CD14-positive monocyte (primary cell): ENCODE measurements around the gene MPV17. TPM values are rescaled to one million over a fixed set of nuclear protein-coding genes. Genes with fewer than 3 reads are reported as not detected.

Experiments used
- DNase-seq, 3 donors: peaks; one replicate each; pipeline ENCODE4 v3.0.0-alpha.2; 2011 to 2022
- H2AFZ ChIP-seq: 2 replicates; pipeline ENCODE4 v1.6.0; 2012; ENCODE audit warnings: mild to moderate bottlenecking, low read depth, low read length, inconsistent platforms; ENCODE audit not compliant: insufficient read depth, poor library complexity, severe bottlenecking
- H3K27ac ChIP-seq, 2 donors: 1 replicate in 1 of 2; 2 replicates in 1 of 2; pipeline ENCODE4 v1.5.1; 2012 to 2013; ENCODE audit warnings: low read length in 2 of 2, control low read depth in 1 of 2, inconsistent platforms in 1 of 2, low read depth in 1 of 2, mild to moderate bottlenecking in 1 of 2
- H3K27me3 ChIP-seq, 2 donors: one replicate each; pipeline versions ENCODE4 v1.6.0 to v1.6.1; 2011 to 2013; ENCODE audit warnings: low read length in 2 of 2; ENCODE audit not compliant: control insufficient read depth in 2 of 2, insufficient read depth in 2 of 2
- H3K36me3 ChIP-seq, 2 donors: replicated peaks in 1 of 2; 1 replicate in 1 of 2; 2 replicates in 1 of 2; pipeline versions ENCODE4 v1.5.1 to v1.6.1; 2012 to 2013; ENCODE audit warnings: low read length in 2 of 2, control low read depth in 1 of 2, inconsistent platforms in 1 of 2, mild to moderate bottlenecking in 1 of 2; ENCODE audit not compliant: insufficient read depth in 2 of 2, control insufficient read depth in 1 of 2
- H3K4me1 ChIP-seq, 2 donors: 1 replicate in 1 of 2; 2 replicates in 1 of 2; pipeline versions ENCODE4 v1.5.1 to v1.6.1; 2012 to 2013; ENCODE audit warnings: low read length in 2 of 2, control low read depth in 1 of 2, inconsistent platforms in 1 of 2, mild to moderate bottlenecking in 1 of 2, moderate library complexity in 1 of 2; ENCODE audit not compliant: insufficient read depth in 2 of 2, control insufficient read depth in 1 of 2
- H3K4me2 ChIP-seq: replicated peaks from 2 replicates; pipeline ENCODE3; 2012; ENCODE audit warnings: low read length, moderate library complexity, mild to moderate bottlenecking; ENCODE audit not compliant: poor library complexity, severe bottlenecking; ENCODE audit errors: extremely low read depth
- H3K4me3 ChIP-seq, 3 experiments: fragments of 200-600 bp in 1 of 3; sonication (generic) in 1 of 3; replicated peaks in 1 of 3; 1 replicate in 2 of 3; 2 replicates in 1 of 3; pipeline ENCODE4 v1.5.1; 2011 to 2013; ENCODE audit warnings: low read length in 3 of 3, mild to moderate bottlenecking in 3 of 3, control low read depth in 2 of 3, low read depth in 2 of 3, inconsistent platforms in 1 of 3, moderate library complexity in 1 of 3
- H3K79me2 ChIP-seq: 2 replicates; pipeline ENCODE4 v1.6.0; 2012; ENCODE audit warnings: mild to moderate bottlenecking, control low read depth, inconsistent platforms, low read length, moderate library complexity; ENCODE audit not compliant: insufficient read depth
- H3K9ac ChIP-seq: 2 replicates; pipeline ENCODE4 v1.6.0; 2017; ENCODE audit warnings: low read length, mild to moderate bottlenecking; ENCODE audit not compliant: insufficient read depth, poor library complexity, severe bottlenecking
- H3K9me3 ChIP-seq, 2 donors: replicated peaks in 1 of 2; 1 replicate in 1 of 2; 2 replicates in 1 of 2; pipeline versions ENCODE4 v1.5.1 to v1.6.1; 2012 to 2013; ENCODE audit warnings: low read length in 2 of 2, control low read depth in 1 of 2; ENCODE audit not compliant: control insufficient read depth in 1 of 2, insufficient read depth in 1 of 2
- H4K20me1 ChIP-seq: 2 replicates; pipeline ENCODE4 v1.6.0; 2012; ENCODE audit warnings: mild to moderate bottlenecking, low read length, control low read depth, moderate library complexity; ENCODE audit not compliant: insufficient read depth
- H3K27ac Mint-ChIP-seq, 7 donors: one replicate each; pipeline ENCODE4 v1.8.0; 2020; ENCODE audit warnings: mild to moderate bottlenecking in 7 of 7, mixed read lengths in 7 of 7, moderate library complexity in 6 of 7, inconsistent platforms in 2 of 7
- H3K27me3 Mint-ChIP-seq, 3 donors: one replicate each; pipeline ENCODE4 v1.8.0; 2021 to 2022; ENCODE audit warnings: low read depth in 3 of 3, mild to moderate bottlenecking in 3 of 3, mixed read lengths in 3 of 3, moderate library complexity in 3 of 3, inconsistent platforms in 1 of 3
- H3K36me3 Mint-ChIP-seq, 2 donors: one replicate each; pipeline ENCODE4 v1.8.0; 2020; ENCODE audit warnings: mixed read lengths in 2 of 2, inconsistent platforms in 1 of 2, mild to moderate bottlenecking in 1 of 2
- H3K4me1 Mint-ChIP-seq: one replicate; pipeline ENCODE4 v1.8.0; 2020; ENCODE audit warnings: mild to moderate bottlenecking, mixed read lengths
- H3K4me3 Mint-ChIP-seq, 2 donors: one replicate each; pipeline ENCODE4 v1.8.0; 2020; ENCODE audit warnings: mild to moderate bottlenecking in 2 of 2, mixed read lengths in 2 of 2, moderate library complexity in 1 of 2
- H3K9me3 Mint-ChIP-seq, 7 donors: one replicate each; pipeline ENCODE4 v1.8.0; 2020 to 2022; ENCODE audit warnings: mixed read lengths in 7 of 7, mild to moderate bottlenecking in 6 of 7, moderate library complexity in 6 of 7, inconsistent platforms in 2 of 7
- WGBS: methylation state at CpG from one replicate; pipeline ENCODE4 v1.1.5; 2013; ENCODE audit warnings: missing lambda C conversion rate; ENCODE audit not compliant: insufficient coverage; 5-methylcytosine and 5-hydroxymethylcytosine counted together
- intact Hi-C, 2 donors: fragments of 100-400 bp; cut with micrococcal nuclease; formaldehyde crosslinking; loops; one replicate each; pipeline versions ENCODE4 v1.15.0 to v1.15.1; 2023
- polyA plus RNA-seq, 3 donors: library from polyadenylated mRNA; depleted of rRNA in 1 of 3; unstranded in 2 of 3; stranded (reverse) in 1 of 3; fragments of 300-500 nt in 2 of 3; fragments of >200 nt in 1 of 3; fragmentation: Illumina TruSeq in 2 of 3; gene quantifications; 1 replicate in 2 of 3; 2 replicates in 1 of 3; pipeline ENCODE4 v1.2.3, GENCODE V29; 2012 to 2021
- TF ChIP-seq, protein P1 (sequence below): fragments of 200-600 bp; IDR thresholded peaks from one replicate; pipeline ENCODE4 v1.8.0; 2022; ENCODE audit warnings: antibody characterized with exemption, mild to moderate bottlenecking

MPV17 gene
- polyA plus RNA-seq, 3 donors = 136 to 160 (median 160) TPM

- Histone ChIP-seq H3K9ac (no peak within 1 kb of the TSS), H4K20me1 (peaks cover 4% of the 10 kb centered on the region), H3K4me2 (no peak within 1 kb of the TSS), H3K4me3 (no peak within 1 kb of the TSS), H3K9me3 (peaks cover 0 to 7% of the 10 kb centered on the region in 2 donors), H3K4me1 (peaks cover 10 to 12% of the 10 kb centered on the region in 2 donors), H3K27ac (no peak within 1 kb of the TSS), H3K27me3 (peaks cover 4 to 32% of the 10 kb centered on the region in 2 donors), H3K36me3 (peaks cover 19 to 34% of the 10 kb centered on the region in 2 donors), H2AFZ (no peak within 1 kb of the TSS), H3K79me2 (no peaks in the 10 kb centered on the region)
- peaks cover 0 to 6% (median 1%) of the 10 kb centered on the region in 7 donors for H3K9me3 Mint-ChIP-seq
- peak within 1 kb of the TSS in 1 of 2 donors; percentile 73 for H3K4me3 Mint-ChIP-seq
- WGBS = 95% methylated on average over 25 of the region's 25 CpGs
- H3K36me3 Mint-ChIP-seq = peaks cover 36 to 45% of the 10 kb centered on the region in 2 donors
- peaks cover 38 to 48% (median 46%) of the 10 kb centered on the region in 3 donors for H3K27me3 Mint-ChIP-seq
- DNase-seq = no peak
- TF ChIP-seq, protein P1, sequence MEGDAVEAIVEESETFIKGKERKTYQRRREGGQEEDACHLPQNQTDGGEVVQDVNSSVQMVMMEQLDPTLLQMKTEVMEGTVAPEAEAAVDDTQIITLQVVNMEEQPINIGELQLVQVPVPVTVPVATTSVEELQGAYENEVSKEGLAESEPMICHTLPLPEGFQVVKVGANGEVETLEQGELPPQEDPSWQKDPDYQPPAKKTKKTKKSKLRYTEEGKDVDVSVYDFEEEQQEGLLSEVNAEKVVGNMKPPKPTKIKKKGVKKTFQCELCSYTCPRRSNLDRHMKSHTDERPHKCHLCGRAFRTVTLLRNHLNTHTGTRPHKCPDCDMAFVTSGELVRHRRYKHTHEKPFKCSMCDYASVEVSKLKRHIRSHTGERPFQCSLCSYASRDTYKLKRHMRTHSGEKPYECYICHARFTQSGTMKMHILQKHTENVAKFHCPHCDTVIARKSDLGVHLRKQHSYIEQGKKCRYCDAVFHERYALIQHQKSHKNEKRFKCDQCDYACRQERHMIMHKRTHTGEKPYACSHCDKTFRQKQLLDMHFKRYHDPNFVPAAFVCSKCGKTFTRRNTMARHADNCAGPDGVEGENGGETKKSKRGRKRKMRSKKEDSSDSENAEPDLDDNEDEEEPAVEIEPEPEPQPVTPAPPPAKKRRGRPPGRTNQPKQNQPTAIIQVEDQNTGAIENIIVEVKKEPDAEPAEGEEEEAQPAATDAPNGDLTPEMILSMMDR = no peak
- H3K4me1 Mint-ChIP-seq = peaks cover 11% of the 10 kb centered on the region
- intact Hi-C loops = no loop called here
- no peak within 1 kb of the TSS for H3K27ac Mint-ChIP-seq
These were observed 14.5 kb downstream of the MPV17 start, which contains the start of gene UCN for GRCh38 chr2:27308359-27308881. Gene UCN (minus strand): TSS chr2:27308445. CDS start chr2:27307895, 550 bp downstream.

DNA sequence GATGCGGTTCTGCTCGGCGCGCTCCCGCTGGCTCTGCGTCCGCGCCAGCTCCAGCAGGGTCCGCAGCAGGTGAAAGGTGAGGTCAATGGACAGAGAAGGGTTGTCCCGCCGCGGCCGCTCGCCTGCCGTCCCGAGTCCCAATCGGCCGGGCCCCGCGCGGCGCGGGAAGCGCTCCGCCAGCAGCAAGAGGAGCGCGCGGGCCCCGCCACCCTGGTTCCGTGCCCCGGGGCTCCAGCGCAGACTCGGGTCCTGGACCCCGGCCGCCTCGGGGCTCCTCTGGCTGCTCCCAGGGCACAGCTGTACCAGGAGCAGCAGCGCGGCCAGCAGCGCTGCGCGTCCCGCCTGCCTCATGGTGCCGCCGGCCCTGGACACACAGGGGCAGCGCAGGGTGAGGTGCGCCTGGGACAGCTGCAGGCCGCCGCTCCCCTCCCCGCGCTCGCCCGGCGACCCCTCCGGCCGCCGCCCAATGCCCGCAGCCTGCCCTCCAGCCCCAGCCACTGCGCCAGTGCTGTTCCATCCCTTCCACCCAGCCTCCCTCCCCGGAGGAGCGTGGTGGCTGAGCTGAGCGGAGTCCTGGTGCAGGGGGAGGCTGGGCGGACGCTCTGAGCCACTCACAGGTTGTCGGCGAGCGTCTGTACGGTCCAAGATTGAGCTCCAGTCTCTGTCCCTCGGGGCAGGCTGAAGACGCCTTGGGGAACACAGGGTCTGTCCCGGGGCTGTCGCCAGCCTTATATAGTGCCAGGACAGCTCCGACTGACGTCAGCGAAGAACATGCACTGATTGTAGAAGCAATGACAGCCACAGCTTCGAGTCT is 15.1 kb downstream of the MPV17 start:
- no peaks in the 10 kb centered on the region for H4K20me1 ChIP-seq
- no peak overlapping the region for H3K4me3 ChIP-seq
- no peaks in the 10 kb centered on the region for H3K79me2 ChIP-seq
- intact Hi-C loops = no loop called here
- peaks cover 15% of the 10 kb centered on the region for H3K4me1 Mint-ChIP-seq
- no peak overlapping the region for H2AFZ ChIP-seq
- H3K27me3 Mint-ChIP-seq = peaks cover 38 to 48% (median 47%) of the 10 kb centered on the region in 3 donors
- no peak for DNase-seq
- no peak overlapping the region for H3K4me2 ChIP-seq
- H3K9ac ChIP-seq = no peak overlapping the region
- peaks cover 0 to 7% of the 10 kb centered on the region in 2 donors for H3K9me3 ChIP-seq
- H3K9me3 Mint-ChIP-seq = peaks cover 0 to 6% (median 1%) of the 10 kb centered on the region in 7 donors
- TF ChIP-seq, protein P1 = no peak
- peaks cover 4 to 32% of the 10 kb centered on the region in 2 donors for H3K27me3 ChIP-seq
- peaks cover 36 to 42% of the 10 kb centered on the region in 2 donors for H3K36me3 Mint-ChIP-seq
- no peak overlapping the region for H3K27ac Mint-ChIP-seq
- no peak overlapping the region for H3K27ac ChIP-seq
- H3K4me1 ChIP-seq = peaks cover 12 to 14% of the 10 kb centered on the region in 2 donors
- H3K4me3 Mint-ChIP-seq = peak overlapping the region in 1 of 2 donors; percentile 73
- 51% methylated on average over 72 of the region's 75 CpGs for WGBS
- peaks cover 19 to 34% of the 10 kb centered on the region in 2 donors for H3K36me3 ChIP-seq
